Measurements from ENCODE around the gene PRPSAP1. TPM values are rescaled to one million over a fixed set of nuclear protein-coding genes. Genes with fewer than 3 reads are reported as not detected.

PRPSAP1 gene
- polyA plus RNA-seq, 1 donor, result 95.9 TPM

- DNase-seq, result peak; percentile 65
These were observed 30.7 kb upstream of the PRPSAP1 start, which contains the start of gene SPHK1 for GRCh38 chr17:76384222-76384986. Gene SPHK1 (plus strand): TSS chr17:76384609. CDS start chr17:76385645, 1,036 bp downstream.

- DNase-seq, result no peak
These were observed 30.0 kb upstream of the PRPSAP1 start for GRCh38 chr17:76383546-76384221.

- DNase-seq, result no peak
These were observed 29.3 kb upstream of the PRPSAP1 start for GRCh38 chr17:76382803-76383545.

GRCh38 chr17:76382351-76382802 is 28.7 kb upstream of the PRPSAP1 start:
- no peak for DNase-seq

GRCh38 chr17:76381633-76382350 is 28.1 kb upstream of the PRPSAP1 start:
- DNase-seq, result no peak

GRCh38 chr17:76379646-76380376 is 26.1 kb upstream of the PRPSAP1 start:
- no peak for DNase-seq

- no peak for DNase-seq
These were observed 25.5 kb upstream of the PRPSAP1 start for GRCh38 chr17:76379275-76379641.

GRCh38 chr17:76378548-76379274 is 25.0 kb upstream of the PRPSAP1 start:
- DNase-seq, result no peak

GRCh38 chr17:76376318-76377133 is 22.8 kb upstream of the PRPSAP1 start:
- DNase-seq, result no peak

GRCh38 chr17:76371656-76372628 is 18.2 kb upstream of the PRPSAP1 start:
- DNase-seq, result no peak

GRCh38 chr17:76370261-76370993 is 16.7 kb upstream of the PRPSAP1 start:
- no peak for DNase-seq

- DNase-seq, result no peak
These were observed 16.1 kb upstream of the PRPSAP1 start for GRCh38 chr17:76369804-76370203.

GRCh38 chr17:76369379-76369778 is 15.7 kb upstream of the PRPSAP1 start:
- no peak for DNase-seq

GRCh38 chr17:76368545-76368944 is 14.8 kb upstream of the PRPSAP1 start:
- DNase-seq, result no peak

GRCh38 chr17:76367642-76368041 is 13.9 kb upstream of the PRPSAP1 start:
- no peak for DNase-seq

GRCh38 chr17:76366247-76366646 is 12.5 kb upstream of the PRPSAP1 start:
- no peak for DNase-seq

GRCh38 chr17:76365256-76365903 is 11.7 kb upstream of the PRPSAP1 start:
- no peak for DNase-seq
